Measurements from ENCODE around the gene GRB7.
A peak's percentile ranks its signal among the peaks of the same experiment; 100 is the strongest.

GRB7 gene

DNA sequence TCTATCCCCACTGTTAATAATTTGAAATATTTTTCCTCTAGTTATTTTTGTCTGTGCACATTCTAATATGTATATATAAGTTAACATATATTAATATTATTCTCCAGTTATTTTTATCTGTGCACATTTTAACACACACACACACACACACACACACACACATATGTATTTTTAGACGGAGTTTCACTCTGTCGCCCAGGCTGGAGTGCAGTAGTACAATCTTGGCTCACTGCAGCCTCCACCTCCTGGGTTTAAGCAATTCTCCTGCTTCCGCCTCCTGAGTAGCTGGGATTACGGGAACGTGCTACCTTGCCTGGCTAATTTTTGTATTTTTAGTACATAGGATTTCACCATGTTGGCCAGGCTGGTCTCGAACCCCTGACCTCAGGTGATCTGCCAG, 20.1 kb upstream of the GRB7 start:
- H3K4ac ChIP-seq (ENCODE audit: low read length) = no peak overlapping the region
- H3K18ac ChIP-seq (ENCODE audit: low read length) = no peak overlapping the region
- H2BK120ac ChIP-seq (ENCODE audit: low read depth, low read length) = no peak overlapping the region
- H3K36me3 ChIP-seq (replicated peaks in 1 of 2; ENCODE audit: control insufficient read depth in 2 of 2, insufficient read depth in 2 of 2, low read length in 2 of 2) = peaks cover 48 to 87% of the 10 kb centered on the region in 2 donors
- no peak for DNase-seq (ENCODE audit: low spot score)
- H4K91ac ChIP-seq (ENCODE audit: low read depth, low read length, poor library complexity) = no peak overlapping the region
- H3K23ac ChIP-seq (ENCODE audit: low read depth, low read length, poor library complexity) = no peak overlapping the region
- no peaks in the 10 kb centered on the region for H3K9me3 ChIP-seq (replicated peaks in 1 of 2; ENCODE audit: control insufficient read depth in 2 of 2, insufficient read depth in 1 of 2, low read depth in 1 of 2, low read length in 2 of 2)
- H2BK5ac ChIP-seq (ENCODE audit: low read length) = no peak overlapping the region
- no peak overlapping the region for H3K4me2 ChIP-seq (ENCODE audit: insufficient read depth, low read length, poor library complexity, severe bottlenecking)
- no peak overlapping the region for H3K14ac ChIP-seq (ENCODE audit: low read length)
- no peak overlapping the region for H2BK12ac ChIP-seq (ENCODE audit: low read length)
- H3K4me3 ChIP-seq (ENCODE audit: low read length in 2 of 2) = no peak overlapping the region
- no peaks in the 10 kb centered on the region for H3K27me3 ChIP-seq (ENCODE audit: control insufficient read depth in 3 of 3, insufficient read depth in 3 of 3, low read depth in 1 of 3, low read length in 3 of 3)
- peaks cover 5% of the 10 kb centered on the region for H3K79me1 ChIP-seq (ENCODE audit: low read depth, low read length)
- no peak overlapping the region for H2AFZ ChIP-seq (ENCODE audit: low read length)
- no peaks in the 10 kb centered on the region for H3K4me1 ChIP-seq (ENCODE audit: control insufficient read depth in 2 of 2, insufficient read depth in 1 of 2, low read depth in 1 of 2, low read length in 2 of 2)
- no peak overlapping the region for H4K8ac ChIP-seq (ENCODE audit: low read depth, low read length)
- WGBS, 2 donors (ENCODE audit: extremely low coverage in 2 of 2, insufficient read length in 2 of 2, insufficient replicate concordance in 1 of 2) = no CpG with 5 or more reads among the region's 6 CpGs
- no peak overlapping the region for H3K27ac ChIP-seq (replicated peaks; ENCODE audit: low read length)
- no peak overlapping the region for H2BK15ac ChIP-seq (ENCODE audit: low read length)
- no peak overlapping the region for H2AK5ac ChIP-seq (ENCODE audit: low read depth, low read length)
- no peak overlapping the region for H3K9ac ChIP-seq (ENCODE audit: low read depth, low read length, poor library complexity)

DNA sequence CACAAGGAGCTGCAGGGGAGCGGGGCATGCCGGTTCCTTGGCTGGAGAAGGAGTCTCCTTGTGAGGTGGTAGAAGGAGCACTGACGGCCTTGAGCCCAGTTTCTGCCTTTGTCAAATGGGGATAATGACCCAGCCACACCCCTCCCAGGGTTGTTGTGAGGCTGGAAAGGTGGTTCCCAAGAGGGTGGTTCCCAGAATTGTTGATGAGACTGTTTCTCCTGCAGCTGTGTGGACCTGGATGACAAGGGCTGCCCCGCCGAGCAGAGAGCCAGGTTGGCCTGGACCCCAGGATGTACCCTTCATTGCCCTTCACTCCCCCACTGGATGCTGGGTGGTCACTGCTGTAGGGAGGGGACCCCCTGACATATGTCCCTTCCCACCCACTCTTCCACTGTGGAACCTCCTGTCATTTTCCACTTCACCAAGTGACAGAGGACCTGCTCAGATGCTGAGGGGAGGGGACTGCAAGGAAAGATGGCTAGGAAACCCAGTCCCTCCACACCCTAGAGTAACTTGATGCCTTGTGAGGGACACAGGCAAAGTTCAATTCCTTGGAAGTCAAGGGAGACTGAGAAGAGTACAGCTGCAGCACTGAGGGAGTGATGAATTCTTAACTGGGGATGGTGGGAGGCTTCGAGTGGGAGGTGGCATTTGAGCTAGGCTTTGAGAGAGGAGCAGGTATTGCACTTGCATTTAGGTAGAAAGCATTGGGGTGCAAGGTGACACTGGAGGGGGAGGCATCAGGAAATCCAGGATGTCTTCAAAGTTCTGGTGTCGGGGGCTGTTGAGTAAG, 18.0 kb upstream of the GRB7 start:
- no peak overlapping the region for H3K23ac ChIP-seq (ENCODE audit: low read depth, low read length, poor library complexity)
- H3K4ac ChIP-seq (ENCODE audit: low read length) = no peak overlapping the region
- no peak overlapping the region for H2AFZ ChIP-seq (ENCODE audit: low read length)
- H3K9me3 ChIP-seq (replicated peaks in 1 of 2; ENCODE audit: control insufficient read depth in 2 of 2, insufficient read depth in 1 of 2, low read depth in 1 of 2, low read length in 2 of 2) = no peaks in the 10 kb centered on the region
- no peak overlapping the region for H3K27ac ChIP-seq (replicated peaks; ENCODE audit: low read length)
- no peak overlapping the region for H2BK5ac ChIP-seq (ENCODE audit: low read length)
- no peak overlapping the region for H3K18ac ChIP-seq (ENCODE audit: low read length)
- H2BK12ac ChIP-seq (ENCODE audit: low read length) = no peak overlapping the region
- no peaks in the 10 kb centered on the region for H3K4me1 ChIP-seq (ENCODE audit: control insufficient read depth in 2 of 2, insufficient read depth in 1 of 2, low read depth in 1 of 2, low read length in 2 of 2)
- no peak overlapping the region for H4K8ac ChIP-seq (ENCODE audit: low read depth, low read length)
- H3K27me3 ChIP-seq (ENCODE audit: control insufficient read depth in 3 of 3, insufficient read depth in 3 of 3, low read depth in 1 of 3, low read length in 3 of 3) = no peaks in the 10 kb centered on the region
- H3K14ac ChIP-seq (ENCODE audit: low read length) = no peak overlapping the region
- no peak overlapping the region for H3K9ac ChIP-seq (ENCODE audit: low read depth, low read length, poor library complexity)
- no peak overlapping the region for H3K4me2 ChIP-seq (ENCODE audit: insufficient read depth, low read length, poor library complexity, severe bottlenecking)
- peaks cover 5% of the 10 kb centered on the region for H3K79me1 ChIP-seq (ENCODE audit: low read depth, low read length)
- no peak overlapping the region for H3K4me3 ChIP-seq (ENCODE audit: low read length in 2 of 2)
- no peak overlapping the region for H2BK120ac ChIP-seq (ENCODE audit: low read depth, low read length)
- H2BK15ac ChIP-seq (ENCODE audit: low read length) = no peak overlapping the region
- no peak overlapping the region for H4K91ac ChIP-seq (ENCODE audit: low read depth, low read length, poor library complexity)
- peaks cover 51 to 94% of the 10 kb centered on the region in 2 donors for H3K36me3 ChIP-seq (replicated peaks in 1 of 2; ENCODE audit: control insufficient read depth in 2 of 2, insufficient read depth in 2 of 2, low read length in 2 of 2)
- H2AK5ac ChIP-seq (ENCODE audit: low read depth, low read length) = no peak overlapping the region
- WGBS, 2 donors (ENCODE audit: extremely low coverage in 2 of 2, insufficient read length in 2 of 2, insufficient replicate concordance in 1 of 2) = no CpG with 5 or more reads among the region's 7 CpGs
- no peak for DNase-seq (ENCODE audit: low spot score)

DNA sequence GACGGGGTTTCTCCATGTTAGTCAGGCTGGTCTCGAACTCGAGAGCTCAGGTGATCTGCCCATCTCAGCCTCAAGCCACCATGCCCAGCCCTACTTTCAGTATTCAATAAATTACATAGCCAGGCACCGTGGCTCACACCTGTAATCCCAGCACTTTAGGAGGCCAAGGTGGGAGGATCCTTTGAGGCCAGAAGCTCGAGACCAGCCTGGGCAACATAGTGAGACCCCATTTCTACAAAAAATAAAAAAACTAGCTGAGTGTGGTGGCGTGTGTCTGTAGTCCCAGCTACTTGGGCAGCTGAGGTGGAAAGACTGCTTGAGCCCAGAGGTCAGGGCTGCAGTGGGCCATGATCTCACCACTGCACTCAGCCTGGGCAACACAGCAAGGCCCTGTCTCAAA, 15.6 kb upstream of the GRB7 start:
- H3K4ac ChIP-seq (ENCODE audit: low read length) = no peak overlapping the region
- H3K14ac ChIP-seq (ENCODE audit: low read length) = no peak overlapping the region
- H3K27ac ChIP-seq (replicated peaks; ENCODE audit: low read length) = no peak overlapping the region
- no peaks in the 10 kb centered on the region for H3K9me3 ChIP-seq (replicated peaks in 1 of 2; ENCODE audit: control insufficient read depth in 2 of 2, insufficient read depth in 1 of 2, low read depth in 1 of 2, low read length in 2 of 2)
- H2BK15ac ChIP-seq (ENCODE audit: low read length) = no peak overlapping the region
- no peaks in the 10 kb centered on the region for H3K4me1 ChIP-seq (ENCODE audit: control insufficient read depth in 2 of 2, insufficient read depth in 1 of 2, low read depth in 1 of 2, low read length in 2 of 2)
- no peak overlapping the region for H4K8ac ChIP-seq (ENCODE audit: low read depth, low read length)
- no peak overlapping the region for H2AK5ac ChIP-seq (ENCODE audit: low read depth, low read length)
- H2BK120ac ChIP-seq (ENCODE audit: low read depth, low read length) = no peak overlapping the region
- no peak overlapping the region for H3K4me2 ChIP-seq (ENCODE audit: insufficient read depth, low read length, poor library complexity, severe bottlenecking)
- H2BK5ac ChIP-seq (ENCODE audit: low read length) = no peak overlapping the region
- H2AFZ ChIP-seq (ENCODE audit: low read length) = no peak overlapping the region
- H3K27me3 ChIP-seq (ENCODE audit: control insufficient read depth in 3 of 3, insufficient read depth in 3 of 3, low read depth in 1 of 3, low read length in 3 of 3) = no peaks in the 10 kb centered on the region
- no peak overlapping the region for H3K18ac ChIP-seq (ENCODE audit: low read length)
- no peak for DNase-seq (ENCODE audit: low spot score)
- H3K4me3 ChIP-seq (ENCODE audit: low read length in 2 of 2) = no peak overlapping the region
- peaks cover 50 to 95% of the 10 kb centered on the region in 2 donors for H3K36me3 ChIP-seq (replicated peaks in 1 of 2; ENCODE audit: control insufficient read depth in 2 of 2, insufficient read depth in 2 of 2, low read length in 2 of 2)
- no peak overlapping the region for H3K23ac ChIP-seq (ENCODE audit: low read depth, low read length, poor library complexity)
- H3K79me1 ChIP-seq (ENCODE audit: low read depth, low read length) = peaks cover 1% of the 10 kb centered on the region
- no peak overlapping the region for H4K91ac ChIP-seq (ENCODE audit: low read depth, low read length, poor library complexity)
- H2BK12ac ChIP-seq (ENCODE audit: low read length) = no peak overlapping the region
- no CpG with 5 or more reads among the region's 6 CpGs for WGBS, 2 donors (ENCODE audit: extremely low coverage in 2 of 2, insufficient read length in 2 of 2, insufficient replicate concordance in 1 of 2)
- no peak overlapping the region for H3K9ac ChIP-seq (ENCODE audit: low read depth, low read length, poor library complexity)

DNA sequence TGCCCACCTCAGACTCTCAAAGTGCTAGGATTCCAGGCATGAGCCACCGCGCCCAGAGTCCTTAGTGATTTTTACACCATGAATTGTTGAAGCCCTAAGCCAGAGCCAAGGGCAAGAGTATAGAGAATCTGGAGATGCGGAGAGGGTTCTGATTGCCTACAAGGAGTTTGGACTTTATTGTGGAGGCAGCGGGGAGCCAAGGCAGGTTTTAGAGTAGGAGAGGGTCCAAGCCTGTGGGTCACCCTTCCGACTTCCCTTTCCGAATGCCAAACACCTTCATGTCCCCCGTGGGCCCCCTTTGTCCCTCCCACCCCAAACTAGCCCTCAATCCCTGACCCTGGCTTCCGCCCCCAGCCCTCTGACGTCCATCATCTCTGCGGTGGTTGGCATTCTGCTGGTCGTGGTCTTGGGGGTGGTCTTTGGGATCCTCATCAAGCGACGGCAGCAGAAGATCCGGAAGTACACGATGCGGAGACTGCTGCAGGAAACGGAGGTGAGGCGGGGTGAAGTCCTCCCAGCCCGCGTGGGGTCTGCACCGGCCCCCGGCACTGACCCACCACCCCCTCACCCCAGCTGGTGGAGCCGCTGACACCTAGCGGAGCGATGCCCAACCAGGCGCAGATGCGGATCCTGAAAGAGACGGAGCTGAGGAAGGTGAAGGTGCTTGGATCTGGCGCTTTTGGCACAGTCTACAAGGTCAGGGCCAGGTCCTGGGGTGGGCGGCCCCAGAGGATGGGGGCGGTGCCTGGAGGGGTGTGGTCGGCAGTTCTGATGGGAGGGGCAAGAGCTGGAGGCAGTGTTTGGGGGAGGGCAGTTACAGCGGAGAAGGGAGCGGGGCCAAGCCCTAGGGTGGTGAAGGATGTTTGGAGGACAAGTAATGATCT, 14.5 kb upstream of the GRB7 start:
- H3K23ac ChIP-seq (ENCODE audit: low read depth, low read length, poor library complexity) = peak overlapping the region; percentile 37
- no peak overlapping the region for H3K27ac ChIP-seq (replicated peaks; ENCODE audit: low read length)
- no peak overlapping the region for H2BK12ac ChIP-seq (ENCODE audit: low read length)
- H3K9ac ChIP-seq (ENCODE audit: low read depth, low read length, poor library complexity) = no peak overlapping the region
- no peak overlapping the region for H3K4ac ChIP-seq (ENCODE audit: low read length)
- no peak overlapping the region for H3K4me3 ChIP-seq (ENCODE audit: low read length in 2 of 2)
- H2BK120ac ChIP-seq (ENCODE audit: low read depth, low read length) = no peak overlapping the region
- no CpG with 5 or more reads among the region's 34 CpGs for WGBS, 2 donors (ENCODE audit: extremely low coverage in 2 of 2, insufficient read length in 2 of 2, insufficient replicate concordance in 1 of 2)
- H3K4me1 ChIP-seq (ENCODE audit: control insufficient read depth in 2 of 2, insufficient read depth in 1 of 2, low read depth in 1 of 2, low read length in 2 of 2) = no peaks in the 10 kb centered on the region
- H4K8ac ChIP-seq (ENCODE audit: low read depth, low read length) = no peak overlapping the region
- no peak overlapping the region for H3K4me2 ChIP-seq (ENCODE audit: insufficient read depth, low read length, poor library complexity, severe bottlenecking)
- no peak for DNase-seq (ENCODE audit: low spot score)
- no peak overlapping the region for H4K91ac ChIP-seq (ENCODE audit: low read depth, low read length, poor library complexity)
- no peak overlapping the region for H3K18ac ChIP-seq (ENCODE audit: low read length)
- no peak overlapping the region for H2BK15ac ChIP-seq (ENCODE audit: low read length)
- H3K79me1 ChIP-seq (ENCODE audit: low read depth, low read length) = peaks cover 1% of the 10 kb centered on the region
- no peaks in the 10 kb centered on the region for H3K27me3 ChIP-seq (ENCODE audit: control insufficient read depth in 3 of 3, insufficient read depth in 3 of 3, low read depth in 1 of 3, low read length in 3 of 3)
- no peak overlapping the region for H2AK5ac ChIP-seq (ENCODE audit: low read depth, low read length)
- no peaks in the 10 kb centered on the region for H3K9me3 ChIP-seq (replicated peaks in 1 of 2; ENCODE audit: control insufficient read depth in 2 of 2, insufficient read depth in 1 of 2, low read depth in 1 of 2, low read length in 2 of 2)
- H3K14ac ChIP-seq (ENCODE audit: low read length) = no peak overlapping the region
- H2AFZ ChIP-seq (ENCODE audit: low read length) = no peak overlapping the region
- no peak overlapping the region for H2BK5ac ChIP-seq (ENCODE audit: low read length)
- peaks cover 53 to 95% of the 10 kb centered on the region in 2 donors for H3K36me3 ChIP-seq (replicated peaks in 1 of 2; ENCODE audit: control insufficient read depth in 2 of 2, insufficient read depth in 2 of 2, low read length in 2 of 2)
